K562 (cell line): ENCODE measurements around the gene GNAI3. TPM values are rescaled to one million over a fixed set of nuclear protein-coding genes. Genes with fewer than 3 reads are reported as not detected.

Experiments
- ATAC-seq: fragments of 200-7000 bp; cut with Tn5 transposase; 3 replicates; pipeline ENCODE4 v1.9.1; 2020; ENCODE audit warnings: moderate library complexity
- BruUV-seq: library from RNA; stranded (reverse); fragments of 400-500 nt; replicated peaks from 2 replicates; lab custom pipeline; 2021; lab: Mats Ljungman, UMichigan
- CTCF ChIA-PET: fragments of 300-600 bp; formaldehyde crosslinking; extraction: SDS; loops from one replicate; lab custom pipeline; 2021; ENCODE audit warnings: low intra/inter-chr PET ratio; lab: Yijun Ruan, JAX
- POLR2A ChIA-PET: fragments of 300-600, 350-650 bp; sonication (Branson Sonifier 250); formaldehyde crosslinking; extraction: SDS; loops from one replicate; lab custom pipeline; 2021; ENCODE audit warnings: antibody characterized with exemption, inconsistent platforms; lab: Yijun Ruan, JAX
- DNase-seq, 4 experiments: peaks; one replicate each; pipeline versions ENCODE4 v3.0.0 to v3.0.0-alpha.2; 2011 to 2018; ENCODE audit warnings: low spot score in 3 of 4, mixed read lengths in 3 of 4; ENCODE audit errors: extremely low read depth in 1 of 4
- FAIRE-seq: peaks from 2 replicates; lab custom pipeline; 2011; peaks lifted over from hg19 to GRCh38; lab: Jason Lieb, UNC
- H2AFZ ChIP-seq: 2 replicates; pipeline ENCODE4 v1.6.0; 2011; ENCODE audit warnings: low read depth, low read length, control low read depth, inconsistent platforms
- H3K27ac ChIP-seq: fragments of 200-600 bp; 3 replicates; pipeline ENCODE4 v1.8.0; 2011; ENCODE audit warnings: low read depth, mild to moderate bottlenecking, control low read depth, inconsistent platforms, low read length, moderate library complexity, mixed read lengths; ENCODE audit errors: extremely low read depth
- H3K27me3 ChIP-seq, 2 experiments: fragments of 300-600 bp in 1 of 2; 2 replicates in 1 of 2; 3 replicates in 1 of 2; pipeline versions ENCODE4 v1.6.0 to v1.8.0; 2011; ENCODE audit warnings: inconsistent platforms in 2 of 2, low read length in 2 of 2, mild to moderate bottlenecking in 1 of 2, mixed read lengths in 1 of 2, moderate library complexity in 1 of 2; ENCODE audit not compliant: control insufficient read depth in 2 of 2, insufficient read depth in 2 of 2
- H3K36me3 ChIP-seq: fragments of 300-600 bp; 3 replicates; pipeline ENCODE4 v1.8.0; 2011; ENCODE audit warnings: mild to moderate bottlenecking, low read length, inconsistent platforms; ENCODE audit not compliant: control insufficient read depth, insufficient read depth
- H3K4me1 ChIP-seq, 2 experiments: fragments of 200-600 bp in 1 of 2; replicated peaks in 1 of 2; 2 replicates in 1 of 2; 3 replicates in 1 of 2; pipeline versions ENCODE4 v1.5.1 to v1.8.0; 2011; ENCODE audit warnings: inconsistent platforms in 2 of 2, low read length in 2 of 2, mild to moderate bottlenecking in 1 of 2, mixed read lengths in 1 of 2, moderate library complexity in 1 of 2; ENCODE audit not compliant: control insufficient read depth in 2 of 2, insufficient read depth in 2 of 2
- H3K4me2 ChIP-seq: 2 replicates; pipeline ENCODE4 v1.6.1; 2011; ENCODE audit warnings: low read length, control low read depth, inconsistent platforms, mixed read lengths; ENCODE audit not compliant: insufficient read depth
- H3K4me3 ChIP-seq: fragments of 200-600 bp; sonication (generic), shearing (Covaris generic); 2 replicates; pipeline ENCODE4 v1.5.1; 2016; ENCODE audit warnings: control low read depth, inconsistent platforms
- H3K79me2 ChIP-seq: fragments of 200-600 bp; 3 replicates; pipeline ENCODE4 v1.8.0; 2011; ENCODE audit warnings: low read length, inconsistent platforms; ENCODE audit not compliant: control insufficient read depth, insufficient read depth
- H3K9ac ChIP-seq, 2 experiments: 2 replicates each; pipeline versions ENCODE4 v1.6.0 to v1.6.1; 2011; ENCODE audit warnings: low read depth in 2 of 2, low read length in 2 of 2, control low read depth in 1 of 2, inconsistent platforms in 1 of 2, mild to moderate bottlenecking in 1 of 2, mixed read lengths in 1 of 2; ENCODE audit not compliant: insufficient read depth in 1 of 2
- H3K9me1 ChIP-seq: one replicate; pipeline ENCODE4 v1.6.0; 2011; ENCODE audit warnings: inconsistent platforms, mild to moderate bottlenecking, low read length, moderate library complexity; ENCODE audit not compliant: control insufficient read depth, insufficient read depth
- H3K9me3 ChIP-seq: replicated peaks from 2 replicates; pipeline ENCODE4 v1.5.1; 2011; ENCODE audit warnings: low read depth, low read length, inconsistent platforms; ENCODE audit not compliant: control insufficient read depth, insufficient read depth
- H4K20me1 ChIP-seq: replicated peaks from 2 replicates; pipeline ENCODE4 v1.6.1; 2011; ENCODE audit warnings: low read length, inconsistent platforms, mixed read lengths; ENCODE audit not compliant: control insufficient read depth, insufficient read depth
- FOXJ3 ChIP-seq: sonication (generic); formaldehyde crosslinking; IDR thresholded peaks from 2 replicates; pipeline ENCODE4 v1.4.0; 2020; ENCODE audit warnings: mild to moderate bottlenecking, missing genetic modification reagents
- HDAC2 ChIP-seq: fragments of 450-650 bp; IDR thresholded peaks from 2 replicates; pipeline ENCODE4 v1.6.1; 2016; ENCODE audit warnings: mild to moderate bottlenecking
- MTA2 ChIP-seq: fragments of 450-650 bp; IDR thresholded peaks from 2 replicates; pipeline ENCODE4 v1.6.1; 2016; ENCODE audit warnings: low read depth
- NR4A1 ChIP-seq, 2 experiments: fragments of 250-450 bp in 1 of 2; fragments of 450-650 bp in 1 of 2; sonication (Bioruptor Pico) in 1 of 2; IDR thresholded peaks; 2 replicates each; pipeline versions ENCODE4 v1.4.0 to v1.6.1; 2016 to 2020; ENCODE audit warnings: mild to moderate bottlenecking in 2 of 2, missing compliant biosample characterization in 1 of 2, missing genetic modification characterization in 1 of 2, moderate library complexity in 1 of 2
- RBBP5 ChIP-seq: fragments of 200-600 bp; sonication (generic); IDR thresholded peaks from 2 replicates; pipeline ENCODE4 v1.6.1; 2012; ENCODE audit warnings: borderline replicate concordance, mild to moderate bottlenecking, low read length, control low read depth, inconsistent platforms; ENCODE audit not compliant: insufficient read depth, poor library complexity, severe bottlenecking
- RBM39 ChIP-seq: fragments of 200-400 bp; formaldehyde crosslinking; optimal IDR thresholded peaks from 2 replicates; pipeline ENCODE3; 2018; ENCODE audit warnings: low read depth, low read length
- SIRT6 ChIP-seq: IDR thresholded peaks from one replicate; pipeline ENCODE4 v1.6.1; 2012; ENCODE audit warnings: low read depth, mild to moderate bottlenecking, control low read depth, inconsistent platforms, low read length, moderate library complexity
- SMC3 ChIP-seq: conservative IDR thresholded peaks from 2 replicates; pipeline ENCODE4 v1.6.1; 2011; ENCODE audit warnings: low read depth, low read length, improper control_type of control experiment; ENCODE audit not compliant: insufficient read depth
- ZBED1 ChIP-seq: IDR thresholded peaks from 2 replicates; pipeline ENCODE4 v1.6.1; 2014
- ZBTB7A ChIP-seq: IDR thresholded peaks from 2 replicates; pipeline ENCODE4 v1.6.1; 2011; ENCODE audit warnings: low read depth, mild to moderate bottlenecking, low read length, moderate library complexity, borderline replicate concordance; ENCODE audit not compliant: control insufficient read depth
- ZNF384 ChIP-seq: IDR thresholded peaks from 2 replicates; pipeline ENCODE4 v1.6.1; 2012; ENCODE audit warnings: low read depth, low read length, improper control_type of control experiment
- WGBS: fragments of 100-300 bp; shearing (Covaris generic); methylation state at CpG from one replicate; pipeline ENCODE4 v1.1.6; 2016; ENCODE audit warnings: low coverage, mixed read lengths; ENCODE audit not compliant: insufficient coverage; ENCODE audit errors: missing lambda C conversion rate; 5-methylcytosine and 5-hydroxymethylcytosine counted together
- in situ Hi-C: fragments of 300-500 bp; cut with MboI; formaldehyde crosslinking; loops from 4 replicates; pipeline ENCODE4 v1.15.0; 2018; ENCODE audit warnings: inconsistent platforms, mixed read lengths
- intact Hi-C: fragments of 100-400 bp; cut with micrococcal nuclease; formaldehyde crosslinking; loops from 2 replicates; pipeline ENCODE4 v1.14.2; 2022
- polyA plus RNA-seq, 8 experiments: library from polyadenylated mRNA; depleted of rRNA in 4 of 8; stranded (reverse) in 5 of 8; unstranded in 3 of 8; fragments of >200 nt; fragmentation: Nextera tagmentation in 2 of 8; fragmentation: Illumina TruSeq in 1 of 8; extraction: Ambion mirVana in 2 of 8; extraction: Trizol in 1 of 8; gene quantifications; 2 replicates each; pipeline versions ENCODE4 v1.2.1 to v1.2.3, GENCODE V29; 2011 to 2014; ENCODE audit warnings: inconsistent platforms in 1 of 8, missing spikeins in 1 of 8
- total RNA-seq, 7 experiments: library from RNA; depleted of rRNA in 6 of 7; stranded (reverse); fragments of >200 nt in 6 of 7; fragmentation: Illumina TruSeq in 2 of 7; extraction: Trizol in 2 of 7; gene quantifications; 2 replicates each; pipeline versions ENCODE4 v1.2.1 to v1.2.3, GENCODE V29; 2011 to 2021; ENCODE audit warnings: low replicate concordance in 1 of 7
- TF ChIP-seq, protein P1 (sequence below): sonication (generic); formaldehyde crosslinking; IDR thresholded peaks from 2 replicates; pipeline ENCODE4 v1.8.1; 2023; ENCODE audit warnings: mild to moderate bottlenecking, missing genetic modification reagents, moderate library complexity
- TF ChIP-seq, protein P2 (sequence below): sonication (generic); formaldehyde crosslinking; IDR thresholded peaks from 2 replicates; pipeline ENCODE4 v1.4.0; 2020; ENCODE audit warnings: mild to moderate bottlenecking, missing genetic modification reagents
- TF ChIP-seq, protein P3 (sequence below): fragments of 250-450 bp; sonication (Bioruptor Pico); IDR thresholded peaks from 2 replicates; pipeline ENCODE4 v1.4.0; 2020; ENCODE audit warnings: mild to moderate bottlenecking, moderate library complexity

GNAI3 gene
- total and polyA plus RNA-seq, 9 of the 15 experiments (the other 6 are each of a cell fraction or from before 2014, with no cell fraction given) = 6.3 to 13.2 (median 8.9) TPM

DNA sequence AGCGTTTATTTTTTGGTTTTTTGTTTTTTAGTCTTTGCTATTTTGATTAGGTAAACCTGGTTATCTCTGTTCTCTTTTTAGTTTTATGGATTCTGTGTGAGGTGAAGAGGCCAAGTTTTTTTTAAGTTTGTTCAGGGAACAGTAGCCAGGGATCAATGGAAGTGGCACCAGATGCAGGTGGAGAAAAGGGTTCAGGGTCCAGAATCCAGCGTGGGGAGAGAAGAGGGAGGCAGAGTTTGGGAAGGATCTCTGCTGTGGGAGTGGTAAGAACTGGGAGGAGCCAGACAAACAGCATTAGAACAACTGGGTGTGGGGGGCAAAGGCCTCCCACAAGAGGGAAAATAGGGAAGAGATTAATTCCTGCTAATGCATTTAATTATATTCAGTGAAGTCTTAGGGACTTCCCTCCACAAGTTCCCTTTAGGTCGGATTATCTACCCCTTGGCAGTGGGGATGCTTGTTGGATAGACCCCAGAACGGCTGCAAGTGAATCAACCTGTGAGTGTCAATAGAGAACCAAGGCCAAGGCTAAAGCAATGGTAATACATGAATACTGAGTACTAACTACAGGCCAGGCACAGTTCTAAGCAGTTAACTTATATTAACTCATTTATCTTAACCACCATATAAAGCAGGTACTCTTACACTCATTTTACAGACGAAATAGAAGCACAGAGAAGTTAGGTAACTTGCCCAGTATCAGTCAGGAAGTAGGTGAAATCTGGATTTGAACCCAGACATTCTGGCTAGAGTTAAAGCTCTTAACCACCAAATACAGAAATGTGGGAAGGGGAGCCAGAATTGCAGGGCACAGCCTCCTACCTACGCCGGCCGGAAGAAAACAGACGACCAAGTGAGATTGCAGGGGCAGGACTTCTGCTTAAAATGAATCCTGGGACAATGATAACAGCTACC lies 70.5 kb downstream of the GNAI3 start:
- Histone ChIP-seq H3K9me1 (no peaks in the 10 kb centered on the region), H3K27ac (peak overlapping the region; percentile 90), H2AFZ (peak overlapping the region; percentile 96), H4K20me1 (peaks cover 5% of the 10 kb centered on the region; the same call in 1 of the 2 replicates), H3K27me3 (0 out of 5 replicates have a peak, but pooled peaks cover 0 to under 1% of the 10 kb centered on the region in 2 experiments), H3K4me3 (peak overlapping the region; percentile 61), H3K4me2 (peak overlapping the region; percentile 96), H3K9ac (peak overlapping the region; percentile 86 to 98), H3K9me3 (no peaks in the 10 kb centered on the region), H3K79me2 (peaks cover 50% of the 10 kb centered on the region), H3K4me1 (peaks cover 32 to 44% of the 10 kb centered on the region in 2 experiments), H3K36me3 (no peaks in the 10 kb centered on the region)
- DNase-seq (peak in 1 of 4 experiments; percentile 46), ATAC-seq (no peak), FAIRE-seq (peak; percentile 78)
- WGBS = 8% methylated on average over 9 of the region's 9 CpGs
- intact Hi-C loops (loop anchor here (5.0 kb wide), 1 partner anchor 72 kb away; the partner anchor contains the start of gene GNAI3), in situ Hi-C loops (no loop called here)
- CTCF ChIA-PET = interaction anchor here (0.7 kb wide), 1 partner anchor 52 kb away, joined by 4 read pairs; no protein-coding TSS in a partner anchor
- BruUV-seq = TSS peak; percentile 96
- POLR2A ChIA-PET = interaction anchor here (0.7 to 3.3 kb wide), 11 partner anchors 10 to 221 kb away, joined by 3 to 16 read pairs (median 5); partner anchors contain the start of genes GNAI3 and SORT1
- TF ChIP-seq RBM39 (no peak), FOXJ3 (CRISPR knock-in tag) (no peak), SIRT6 (no peak), MTA2 (peak; percentile 18; the same call in 1 of the 2 replicates), ZBED1 (no peak), HDAC2 (no peak; the same call in 1 of the 2 replicates), ZBTB7A (no peak), SMC3 (0 out of 2 replicates have a peak, but pooled peaks have one; percentile 5), RBBP5 (peak; percentile 46), ZNF384 (no peak), NR4A1 (CRISPR knock-in tag; IDR thresholded peaks at IDR 0.05) (no peak), NR4A1 (tag; IDR thresholded peaks at IDR 0.05) (peak; percentile 32; the same call in 1 of the 2 replicates)
- TF ChIP-seq, protein P1, sequence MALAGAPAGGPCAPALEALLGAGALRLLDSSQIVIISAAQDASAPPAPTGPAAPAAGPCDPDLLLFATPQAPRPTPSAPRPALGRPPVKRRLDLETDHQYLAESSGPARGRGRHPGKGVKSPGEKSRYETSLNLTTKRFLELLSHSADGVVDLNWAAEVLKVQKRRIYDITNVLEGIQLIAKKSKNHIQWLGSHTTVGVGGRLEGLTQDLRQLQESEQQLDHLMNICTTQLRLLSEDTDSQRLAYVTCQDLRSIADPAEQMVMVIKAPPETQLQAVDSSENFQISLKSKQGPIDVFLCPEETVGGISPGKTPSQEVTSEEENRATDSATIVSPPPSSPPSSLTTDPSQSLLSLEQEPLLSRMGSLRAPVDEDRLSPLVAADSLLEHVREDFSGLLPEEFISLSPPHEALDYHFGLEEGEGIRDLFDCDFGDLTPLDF (CRISPR knock-in tag) = 0 out of 2 replicates have a peak, but pooled peaks have one; percentile 32
- TF ChIP-seq, protein P2, sequence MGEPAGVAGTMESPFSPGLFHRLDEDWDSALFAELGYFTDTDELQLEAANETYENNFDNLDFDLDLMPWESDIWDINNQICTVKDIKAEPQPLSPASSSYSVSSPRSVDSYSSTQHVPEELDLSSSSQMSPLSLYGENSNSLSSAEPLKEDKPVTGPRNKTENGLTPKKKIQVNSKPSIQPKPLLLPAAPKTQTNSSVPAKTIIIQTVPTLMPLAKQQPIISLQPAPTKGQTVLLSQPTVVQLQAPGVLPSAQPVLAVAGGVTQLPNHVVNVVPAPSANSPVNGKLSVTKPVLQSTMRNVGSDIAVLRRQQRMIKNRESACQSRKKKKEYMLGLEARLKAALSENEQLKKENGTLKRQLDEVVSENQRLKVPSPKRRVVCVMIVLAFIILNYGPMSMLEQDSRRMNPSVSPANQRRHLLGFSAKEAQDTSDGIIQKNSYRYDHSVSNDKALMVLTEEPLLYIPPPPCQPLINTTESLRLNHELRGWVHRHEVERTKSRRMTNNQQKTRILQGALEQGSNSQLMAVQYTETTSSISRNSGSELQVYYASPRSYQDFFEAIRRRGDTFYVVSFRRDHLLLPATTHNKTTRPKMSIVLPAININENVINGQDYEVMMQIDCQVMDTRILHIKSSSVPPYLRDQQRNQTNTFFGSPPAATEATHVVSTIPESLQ (CRISPR knock-in tag) = peak; percentile 56; the same call in 1 of the 2 replicates
- TF ChIP-seq, protein P3, sequence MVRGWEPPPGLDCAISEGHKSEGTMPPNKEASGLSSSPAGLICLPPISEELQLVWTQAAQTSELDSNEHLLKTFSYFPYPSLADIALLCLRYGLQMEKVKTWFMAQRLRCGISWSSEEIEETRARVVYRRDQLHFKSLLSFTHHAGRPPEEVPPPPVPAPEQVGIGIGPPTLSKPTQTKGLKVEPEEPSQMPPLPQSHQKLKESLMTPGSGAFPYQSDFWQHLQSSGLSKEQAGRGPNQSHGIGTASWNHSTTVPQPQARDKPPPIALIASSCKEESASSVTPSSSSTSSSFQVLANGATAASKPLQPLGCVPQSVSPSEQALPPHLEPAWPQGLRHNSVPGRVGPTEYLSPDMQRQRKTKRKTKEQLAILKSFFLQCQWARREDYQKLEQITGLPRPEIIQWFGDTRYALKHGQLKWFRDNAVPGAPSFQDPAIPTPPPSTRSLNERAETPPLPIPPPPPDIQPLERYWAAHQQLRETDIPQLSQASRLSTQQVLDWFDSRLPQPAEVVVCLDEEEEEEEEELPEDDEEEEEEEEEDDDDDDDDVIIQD (CRISPR knock-in tag) = no peak
